A549 (cell line): Measurements from ENCODE around the gene RFX6. TPM values are rescaled to one million over a fixed set of nuclear protein-coding genes. Genes with fewer than 3 reads are reported as not detected.

Experiments used
- ATAC-seq, 2 experiments: fragments of 200-7000 bp in 1 of 2; fragments of >200 bp in 1 of 2; cut with Nextera tagmentation in 1 of 2; cut with Tn5 transposase in 1 of 2; 3 replicates each; pipeline versions ENCODE4 v1.8.0 to v1.9.1; 2018 to 2020; ENCODE audit warnings: mild to moderate bottlenecking in 1 of 2, moderate library complexity in 1 of 2
- CTCF ChIA-PET: fragments of 300-600 bp; sonication (Branson Sonifier 250); formaldehyde crosslinking; extraction: SDS; loops from one replicate; lab custom pipeline; 2021; ENCODE audit warnings: antibody characterized with exemption, inconsistent platforms; lab: Yijun Ruan, JAX
- POLR2A ChIA-PET: fragments of 350-600 bp; formaldehyde crosslinking; extraction: SDS; loops from one replicate; lab custom pipeline; 2021; ENCODE audit warnings: antibody characterized with exemption, inconsistent platforms; lab: Yijun Ruan, JAX
- DNase-seq, 2 experiments: peaks; one replicate each; pipeline versions ENCODE4 v3.0.0 to v3.0.0-alpha.2; 2011 to 2016; ENCODE audit warnings: low read depth in 1 of 2, low spot score in 1 of 2
- FAIRE-seq: peaks from 2 replicates; lab custom pipeline; 2011; peaks lifted over from hg19 to GRCh38; lab: Jason Lieb, UNC
- H3K27ac ChIP-seq, 2 experiments: fragments of >200 bp; sonication (Bioruptor Twin); formaldehyde crosslinking; 3 replicates each; pipeline ENCODE4 v1.5.1; 2016 to 2017
- H3K4me1 ChIP-seq: fragments of >200 bp; sonication (Bioruptor Twin); formaldehyde crosslinking; 3 replicates; pipeline ENCODE4 v1.6.1; 2016
- H3K4me2 ChIP-seq: fragments of >200 bp; sonication (Bioruptor Twin); formaldehyde crosslinking; 3 replicates; pipeline ENCODE4 v1.6.1; 2016
- H3K4me3 ChIP-seq: fragments of >200 bp; sonication (Bioruptor Twin); formaldehyde crosslinking; 3 replicates; pipeline ENCODE4 v1.5.1; 2016
- H3K9me3 ChIP-seq: fragments of >200 bp; sonication (Bioruptor Twin); formaldehyde crosslinking; 3 replicates; pipeline ENCODE4 v1.6.1; 2016
- BHLHE40 ChIP-seq: IDR thresholded peaks from 2 replicates; pipeline ENCODE4 v1.6.1; 2012; ENCODE audit warnings: low read depth, low read length, inconsistent platforms
- CBX8 ChIP-seq: fragments of 200-600 bp; sonication (generic); IDR thresholded peaks from 2 replicates; pipeline ENCODE4 v1.6.1; 2016
- CEBPB ChIP-seq, 2 experiments: fragments of >200 bp in 1 of 2; sonication (Bioruptor Twin) in 1 of 2; formaldehyde crosslinking in 1 of 2; IDR thresholded peaks; 2 replicates each; pipeline ENCODE4 v1.6.1; 2012 to 2016
- FOSB ChIP-seq: fragments of 250-450 bp; sonication (Bioruptor Pico); IDR thresholded peaks from 2 replicates; pipeline ENCODE4 v1.5.0; 2020; ENCODE audit warnings: mild to moderate bottlenecking, moderate library complexity
- FOSL2 ChIP-seq, 2 experiments: fragments of 450-650 bp in 1 of 2; fragments of >200 bp in 1 of 2; sonication (Bioruptor Twin) in 1 of 2; formaldehyde crosslinking; IDR thresholded peaks; 2 replicates each; pipeline versions ENCODE4 v1.5.0 to v1.6.1; 2016 to 2020; ENCODE audit warnings: mild to moderate bottlenecking in 1 of 2, moderate library complexity in 1 of 2
- HEYL ChIP-seq: fragments of 250-450 bp; sonication (Bioruptor Pico); IDR thresholded peaks from 2 replicates; pipeline ENCODE4 v1.8.0; 2021; ENCODE audit warnings: mild to moderate bottlenecking, moderate library complexity
- HOXB13 ChIP-seq: fragments of 250-450 bp; sonication (Bioruptor Pico); IDR thresholded peaks from 2 replicates; pipeline ENCODE4 v1.5.0; 2020; ENCODE audit warnings: low read depth, mild to moderate bottlenecking, moderate library complexity
- MAZ ChIP-seq: fragments of 150-350 bp; IDR thresholded peaks from 2 replicates; pipeline ENCODE4 v1.6.1; 2014; ENCODE audit warnings: antibody characterized with exemption, low read depth, low read length, borderline replicate concordance
- PHF8 ChIP-seq: fragments of 200-600 bp; sonication (generic); IDR thresholded peaks from 2 replicates; pipeline ENCODE4 v1.6.1; 2016; ENCODE audit warnings: low read depth, mild to moderate bottlenecking, antibody characterized with exemption, moderate library complexity, borderline replicate concordance
- POLR2A ChIP-seq: IDR thresholded peaks from 2 replicates; pipeline ENCODE4 v1.6.1; 2012; ENCODE audit warnings: mild to moderate bottlenecking, low read length
- POLR2AphosphoS2 ChIP-seq: conservative IDR thresholded peaks from 2 replicates; pipeline ENCODE4 v1.6.1; 2012; ENCODE audit warnings: low read length, improper control_type of control experiment, inconsistent platforms
- RAD21 ChIP-seq, 2 experiments: fragments of >200 bp in 1 of 2; sonication (Bioruptor Twin) in 1 of 2; formaldehyde crosslinking in 1 of 2; IDR thresholded peaks in 1 of 2; conservative IDR thresholded peaks in 1 of 2; 2 replicates in 1 of 2; 3 replicates in 1 of 2; pipeline ENCODE4 v1.6.1; 2012 to 2018; ENCODE audit warnings: inconsistent platforms in 1 of 2
- ZSCAN20 ChIP-seq: fragments of 250-450 bp; sonication (Bioruptor Pico); IDR thresholded peaks from 2 replicates; pipeline ENCODE4 v1.8.0; 2022; ENCODE audit warnings: mild to moderate bottlenecking, moderate library complexity
- WGBS: methylation state at CpG from one replicate; pipeline ENCODE4 v1.1.6; 2017; ENCODE audit errors: missing lambda C conversion rate; 5-methylcytosine and 5-hydroxymethylcytosine counted together
- polyA plus RNA-seq, 4 experiments: library from polyadenylated mRNA; depleted of rRNA in 3 of 4; stranded (reverse); fragments of >200 nt; fragmentation: RNase III in 1 of 4; extraction: RNeasy Plus Mini Kit Qiagen cat#74134 plus additional on column Dnase treatment in 1 of 4; gene quantifications; 2 replicates in 3 of 4; 3 replicates in 1 of 4; pipeline ENCODE4 v1.2.3, GENCODE V29; 2011 to 2017
- TF ChIP-seq, protein P1 (sequence below): fragments of 150-350 bp; IDR thresholded peaks from 2 replicates; pipeline ENCODE4 v1.6.1; 2014; ENCODE audit warnings: low read depth, mild to moderate bottlenecking, low read length
- TF ChIP-seq, protein P2 (sequence below): fragments of 450-650 bp; IDR thresholded peaks from 2 replicates; pipeline ENCODE4 v1.6.1; 2014; ENCODE audit warnings: antibody characterized with exemption
- TF ChIP-seq, protein P3 (sequence below): fragments of >200 bp; sonication (Bioruptor Twin); formaldehyde crosslinking; IDR thresholded peaks from 3 replicates; pipeline ENCODE4 v1.6.1; 2016
- TF ChIP-seq, protein P4 (sequence below): fragments of 250-450 bp; sonication (Bioruptor Pico); IDR thresholded peaks from 2 replicates; pipeline ENCODE4 v1.5.0; 2021; ENCODE audit warnings: mild to moderate bottlenecking, moderate library complexity, borderline replicate concordance
- TF ChIP-seq, protein P5 (sequence below): fragments of >200 bp; sonication (Bioruptor Twin); formaldehyde crosslinking; IDR thresholded peaks from 3 replicates; pipeline ENCODE4 v1.5.1; 2016
- TF ChIP-seq, protein P6 (sequence below): IDR thresholded peaks from 2 replicates; pipeline ENCODE4 v1.6.1; 2012; ENCODE audit warnings: low read depth, borderline replicate concordance
- TF ChIP-seq, protein P7 (sequence below): fragments of 200-600 bp; sonication (generic); IDR thresholded peaks from 2 replicates; pipeline ENCODE4 v1.6.1; 2016; ENCODE audit warnings: antibody characterized with exemption, mild to moderate bottlenecking, moderate library complexity

The RFX6 gene
- polyA plus RNA-seq, 2 of the 4 experiments (the other 2 are of a cell fraction) = not detected

DNA sequence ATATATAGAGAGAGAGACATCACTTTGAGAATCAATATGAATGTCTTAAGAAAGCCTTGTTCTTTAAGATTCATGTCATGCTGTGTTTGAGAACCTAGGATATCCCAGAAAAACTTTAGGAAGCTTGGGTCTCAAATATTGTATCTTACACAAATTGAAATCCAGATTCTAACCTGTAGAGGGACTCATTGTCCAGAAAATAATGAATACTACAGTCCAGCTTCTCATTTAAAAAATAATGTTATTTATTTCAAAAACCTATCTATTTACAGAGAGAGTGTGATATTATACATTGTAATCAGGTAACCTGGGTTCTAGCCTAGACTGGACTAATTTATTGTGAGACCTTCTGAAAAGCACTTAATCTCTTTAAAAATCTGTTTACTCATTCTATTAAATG, 4.2 kb downstream of the RFX6 start:
- Histone ChIP-seq H3K4me3 (no peak overlapping the region), H3K9me3 (no peaks in the 10 kb centered on the region), H3K4me2 (no peak overlapping the region), H3K4me1 (no peaks in the 10 kb centered on the region; the same call in 2 of the 3 replicates), H3K27ac (no peak overlapping the region)
- ATAC-seq (no peak), DNase-seq (no peak), FAIRE-seq (no peak)
- ChIA-PET CTCF (interaction anchor here (2.6 kb wide), 1 partner anchor 87 kb away, joined by 7 read pairs; no protein-coding TSS in a partner anchor), POLR2A (no interaction called here)
- TF ChIP-seq RAD21 (conservative IDR thresholded peaks at IDR 0.05 in 1 of 2, IDR thresholded peaks at IDR 0.05 in 1 of 2) = 0 out of 5 replicates have a peak, but pooled peaks of 1 of the 2 experiments have one; percentile 17
- TF ChIP-seq, protein P1, sequence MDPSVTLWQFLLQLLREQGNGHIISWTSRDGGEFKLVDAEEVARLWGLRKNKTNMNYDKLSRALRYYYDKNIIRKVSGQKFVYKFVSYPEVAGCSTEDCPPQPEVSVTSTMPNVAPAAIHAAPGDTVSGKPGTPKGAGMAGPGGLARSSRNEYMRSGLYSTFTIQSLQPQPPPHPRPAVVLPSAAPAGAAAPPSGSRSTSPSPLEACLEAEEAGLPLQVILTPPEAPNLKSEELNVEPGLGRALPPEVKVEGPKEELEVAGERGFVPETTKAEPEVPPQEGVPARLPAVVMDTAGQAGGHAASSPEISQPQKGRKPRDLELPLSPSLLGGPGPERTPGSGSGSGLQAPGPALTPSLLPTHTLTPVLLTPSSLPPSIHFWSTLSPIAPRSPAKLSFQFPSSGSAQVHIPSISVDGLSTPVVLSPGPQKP = no peak
- TF ChIP-seq POLR2A = no peak
- TF ChIP-seq ZSCAN20 (CRISPR knock-in tag) = no peak
- TF ChIP-seq FOSB (CRISPR knock-in tag) = no peak
- TF ChIP-seq MAZ = no peak
- no peak for TF ChIP-seq CBX8
- TF ChIP-seq, protein P2, sequence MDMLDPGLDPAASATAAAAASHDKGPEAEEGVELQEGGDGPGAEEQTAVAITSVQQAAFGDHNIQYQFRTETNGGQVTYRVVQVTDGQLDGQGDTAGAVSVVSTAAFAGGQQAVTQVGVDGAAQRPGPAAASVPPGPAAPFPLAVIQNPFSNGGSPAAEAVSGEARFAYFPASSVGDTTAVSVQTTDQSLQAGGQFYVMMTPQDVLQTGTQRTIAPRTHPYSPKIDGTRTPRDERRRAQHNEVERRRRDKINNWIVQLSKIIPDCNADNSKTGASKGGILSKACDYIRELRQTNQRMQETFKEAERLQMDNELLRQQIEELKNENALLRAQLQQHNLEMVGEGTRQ = no peak
- TF ChIP-seq, protein P3, sequence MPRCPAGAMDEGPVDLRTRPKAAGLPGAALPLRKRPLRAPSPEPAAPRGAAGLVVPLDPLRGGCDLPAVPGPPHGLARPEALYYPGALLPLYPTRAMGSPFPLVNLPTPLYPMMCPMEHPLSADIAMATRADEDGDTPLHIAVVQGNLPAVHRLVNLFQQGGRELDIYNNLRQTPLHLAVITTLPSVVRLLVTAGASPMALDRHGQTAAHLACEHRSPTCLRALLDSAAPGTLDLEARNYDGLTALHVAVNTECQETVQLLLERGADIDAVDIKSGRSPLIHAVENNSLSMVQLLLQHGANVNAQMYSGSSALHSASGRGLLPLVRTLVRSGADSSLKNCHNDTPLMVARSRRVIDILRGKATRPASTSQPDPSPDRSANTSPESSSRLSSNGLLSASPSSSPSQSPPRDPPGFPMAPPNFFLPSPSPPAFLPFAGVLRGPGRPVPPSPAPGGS = no peak
- TF ChIP-seq BHLHE40 = no peak
- TF ChIP-seq PHF8 = no peak
- TF ChIP-seq, protein P4, sequence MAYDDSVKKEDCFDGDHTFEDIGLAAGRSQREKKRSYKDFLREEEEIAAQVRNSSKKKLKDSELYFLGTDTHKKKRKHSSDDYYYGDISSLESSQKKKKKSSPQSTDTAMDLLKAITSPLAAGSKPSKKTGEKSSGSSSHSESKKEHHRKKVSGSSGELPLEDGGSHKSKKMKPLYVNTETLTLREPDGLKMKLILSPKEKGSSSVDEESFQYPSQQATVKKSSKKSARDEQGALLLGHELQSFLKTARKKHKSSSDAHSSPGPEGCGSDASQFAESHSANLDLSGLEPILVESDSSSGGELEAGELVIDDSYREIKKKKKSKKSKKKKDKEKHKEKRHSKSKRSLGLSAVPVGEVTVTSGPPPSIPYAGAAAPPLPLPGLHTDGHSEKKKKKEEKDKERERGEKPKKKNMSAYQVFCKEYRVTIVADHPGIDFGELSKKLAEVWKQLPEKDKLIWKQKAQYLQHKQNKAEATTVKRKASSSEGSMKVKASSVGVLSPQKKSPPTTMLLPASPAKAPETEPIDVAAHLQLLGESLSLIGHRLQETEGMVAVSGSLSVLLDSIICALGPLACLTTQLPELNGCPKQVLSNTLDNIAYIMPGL (CRISPR knock-in tag) = no peak
- TF ChIP-seq, protein P5, sequence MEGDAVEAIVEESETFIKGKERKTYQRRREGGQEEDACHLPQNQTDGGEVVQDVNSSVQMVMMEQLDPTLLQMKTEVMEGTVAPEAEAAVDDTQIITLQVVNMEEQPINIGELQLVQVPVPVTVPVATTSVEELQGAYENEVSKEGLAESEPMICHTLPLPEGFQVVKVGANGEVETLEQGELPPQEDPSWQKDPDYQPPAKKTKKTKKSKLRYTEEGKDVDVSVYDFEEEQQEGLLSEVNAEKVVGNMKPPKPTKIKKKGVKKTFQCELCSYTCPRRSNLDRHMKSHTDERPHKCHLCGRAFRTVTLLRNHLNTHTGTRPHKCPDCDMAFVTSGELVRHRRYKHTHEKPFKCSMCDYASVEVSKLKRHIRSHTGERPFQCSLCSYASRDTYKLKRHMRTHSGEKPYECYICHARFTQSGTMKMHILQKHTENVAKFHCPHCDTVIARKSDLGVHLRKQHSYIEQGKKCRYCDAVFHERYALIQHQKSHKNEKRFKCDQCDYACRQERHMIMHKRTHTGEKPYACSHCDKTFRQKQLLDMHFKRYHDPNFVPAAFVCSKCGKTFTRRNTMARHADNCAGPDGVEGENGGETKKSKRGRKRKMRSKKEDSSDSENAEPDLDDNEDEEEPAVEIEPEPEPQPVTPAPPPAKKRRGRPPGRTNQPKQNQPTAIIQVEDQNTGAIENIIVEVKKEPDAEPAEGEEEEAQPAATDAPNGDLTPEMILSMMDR = 0 out of 3 replicates have a peak, but pooled peaks have one; percentile 9

DNA sequence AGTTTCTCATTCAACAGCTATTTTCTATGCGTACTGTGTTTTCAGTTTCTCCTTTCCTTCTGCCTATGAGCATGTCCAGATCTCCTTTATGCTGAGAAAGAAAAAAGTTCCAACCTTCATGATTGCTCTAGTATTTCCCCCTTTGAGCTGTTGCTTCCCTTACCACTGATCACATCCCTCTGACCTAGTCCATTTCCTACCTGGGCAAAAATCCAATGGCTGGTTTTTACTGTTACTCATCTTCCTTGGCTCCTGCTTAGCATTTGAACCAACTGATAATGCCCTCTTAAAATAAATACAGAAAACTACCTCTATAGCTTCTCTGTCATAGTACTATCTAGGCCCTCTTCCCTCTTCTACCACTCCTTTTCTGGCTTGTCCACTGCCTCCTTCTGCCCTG, 6.0 kb downstream of the RFX6 start:
- H3K4me3 ChIP-seq = no peak overlapping the region
- H3K9me3 ChIP-seq = no peaks in the 10 kb centered on the region
- no peak for DNase-seq
- TF ChIP-seq HEYL (no peak), FOSL2 (IDR thresholded peaks at IDR 0.05) (no peak), FOSL2 (CRISPR knock-in tag; IDR thresholded peaks at IDR 0.05) (no peak), POLR2AphosphoS2 (no peak), HOXB13 (no peak), CEBPB (IDR thresholded peaks at IDR 0.05) (no peak)
- TF ChIP-seq, protein P6, sequence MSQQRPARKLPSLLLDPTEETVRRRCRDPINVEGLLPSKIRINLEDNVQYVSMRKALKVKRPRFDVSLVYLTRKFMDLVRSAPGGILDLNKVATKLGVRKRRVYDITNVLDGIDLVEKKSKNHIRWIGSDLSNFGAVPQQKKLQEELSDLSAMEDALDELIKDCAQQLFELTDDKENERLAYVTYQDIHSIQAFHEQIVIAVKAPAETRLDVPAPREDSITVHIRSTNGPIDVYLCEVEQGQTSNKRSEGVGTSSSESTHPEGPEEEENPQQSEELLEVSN = no peak
- TF ChIP-seq, protein P3 = no peak
- TF ChIP-seq, protein P7, sequence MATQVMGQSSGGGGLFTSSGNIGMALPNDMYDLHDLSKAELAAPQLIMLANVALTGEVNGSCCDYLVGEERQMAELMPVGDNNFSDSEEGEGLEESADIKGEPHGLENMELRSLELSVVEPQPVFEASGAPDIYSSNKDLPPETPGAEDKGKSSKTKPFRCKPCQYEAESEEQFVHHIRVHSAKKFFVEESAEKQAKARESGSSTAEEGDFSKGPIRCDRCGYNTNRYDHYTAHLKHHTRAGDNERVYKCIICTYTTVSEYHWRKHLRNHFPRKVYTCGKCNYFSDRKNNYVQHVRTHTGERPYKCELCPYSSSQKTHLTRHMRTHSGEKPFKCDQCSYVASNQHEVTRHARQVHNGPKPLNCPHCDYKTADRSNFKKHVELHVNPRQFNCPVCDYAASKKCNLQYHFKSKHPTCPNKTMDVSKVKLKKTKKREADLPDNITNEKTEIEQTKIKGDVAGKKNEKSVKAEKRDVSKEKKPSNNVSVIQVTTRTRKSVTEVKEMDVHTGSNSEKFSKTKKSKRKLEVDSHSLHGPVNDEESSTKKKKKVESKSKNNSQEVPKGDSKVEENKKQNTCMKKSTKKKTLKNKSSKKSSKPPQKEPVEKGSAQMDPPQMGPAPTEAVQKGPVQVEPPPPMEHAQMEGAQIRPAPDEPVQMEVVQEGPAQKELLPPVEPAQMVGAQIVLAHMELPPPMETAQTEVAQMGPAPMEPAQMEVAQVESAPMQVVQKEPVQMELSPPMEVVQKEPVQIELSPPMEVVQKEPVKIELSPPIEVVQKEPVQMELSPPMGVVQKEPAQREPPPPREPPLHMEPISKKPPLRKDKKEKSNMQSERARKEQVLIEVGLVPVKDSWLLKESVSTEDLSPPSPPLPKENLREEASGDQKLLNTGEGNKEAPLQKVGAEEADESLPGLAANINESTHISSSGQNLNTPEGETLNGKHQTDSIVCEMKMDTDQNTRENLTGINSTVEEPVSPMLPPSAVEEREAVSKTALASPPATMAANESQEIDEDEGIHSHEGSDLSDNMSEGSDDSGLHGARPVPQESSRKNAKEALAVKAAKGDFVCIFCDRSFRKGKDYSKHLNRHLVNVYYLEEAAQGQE = no peak
- ATAC-seq = no peak
- H3K4me1 ChIP-seq = no peaks in the 10 kb centered on the region
- ChIA-PET CTCF (interaction anchor here (0.6 to 2.6 kb wide), 2 partner anchors 75 to 86 kb away, joined by 3 to 7 read pairs; no protein-coding TSS in a partner anchor), POLR2A (no interaction called here)
- 54% methylated on average over 1 of the region's 1 CpG for WGBS
- H3K27ac ChIP-seq = no peak overlapping the region
- no peak overlapping the region for H3K4me2 ChIP-seq
- FAIRE-seq = no peak
